ENCODE results near the gene TEP1.
A peak's percentile ranks its signal among the peaks of the same experiment; 100 is the strongest.
"Not testable (repeated sequence)": the region's sequence is repeated elsewhere in the genome, so short reads cannot be mapped to it uniquely, and the experiment has no call there.

Gene TEP1

DNA sequence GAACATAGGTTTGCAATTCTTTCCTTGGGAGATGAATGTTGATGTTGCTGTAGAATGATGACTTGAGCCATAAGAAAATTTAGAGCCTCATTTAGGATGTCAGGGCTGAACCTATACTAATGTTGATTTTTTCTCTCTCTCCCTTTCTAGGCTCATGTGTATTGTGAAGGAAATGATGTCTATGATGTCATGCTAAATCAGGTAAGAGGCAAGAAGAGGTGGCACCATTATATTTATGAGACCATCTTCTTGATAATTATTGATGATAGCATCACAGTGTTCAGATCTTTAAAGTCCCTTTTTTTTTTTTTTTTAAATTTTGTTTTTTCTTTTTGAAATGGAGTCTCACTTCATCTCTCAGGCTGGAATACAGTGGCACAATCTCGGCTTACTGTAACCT, 66.6 kb downstream of the TEP1 start:
- Mint-ChIP-seq H3K4me3 (no peak overlapping the region), H3K4me1 (peaks cover 24% of the 10 kb centered on the region), H3K27ac (no peak overlapping the region), H3K9me3 (no peaks in the 10 kb centered on the region), H3K36me3 (peaks cover 90% of the 10 kb centered on the region)
- ATAC-seq: no peak
- DNase-seq (ENCODE audit: low spot score in 2 of 2): no peak

DNA sequence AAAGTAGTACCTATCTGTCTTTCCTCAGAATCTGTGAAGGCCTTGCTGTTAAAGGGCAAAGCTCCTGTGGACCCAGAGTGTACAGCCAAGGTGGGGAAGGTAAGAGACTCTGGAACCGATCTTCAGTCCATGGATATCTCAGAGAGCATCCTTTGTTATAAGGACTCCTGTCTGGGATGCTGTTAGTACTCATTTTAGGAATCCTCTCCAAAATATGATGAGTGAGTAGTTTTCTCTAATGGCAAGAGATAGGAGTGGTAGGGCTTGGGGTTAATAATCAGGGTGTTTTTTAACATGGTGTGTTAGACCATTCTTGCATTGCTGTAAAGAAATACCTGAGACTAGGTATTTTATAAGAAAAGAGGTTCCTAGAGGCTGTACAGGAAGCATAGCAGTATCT, 67.9 kb downstream of the TEP1 start:
- H3K4me1 Mint-ChIP-seq: peaks cover 24% of the 10 kb centered on the region

DNA sequence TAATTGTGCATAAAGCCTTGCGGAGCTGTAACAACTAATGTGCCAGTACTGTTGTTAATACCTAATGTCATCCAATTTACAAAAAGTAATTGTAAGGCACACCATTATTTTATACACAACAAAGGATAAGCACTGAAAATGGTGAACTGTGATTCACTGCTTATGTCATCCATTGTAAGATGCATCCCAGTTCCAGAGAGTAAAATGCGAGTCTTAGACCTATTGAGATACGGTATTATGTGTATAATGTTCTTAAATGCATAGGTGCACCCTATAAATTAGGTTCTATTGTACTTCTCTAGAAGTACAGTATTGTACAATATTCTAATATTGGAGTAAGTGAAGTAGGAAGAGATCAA, 69.5 kb downstream of the TEP1 start:
- H3K4me3 Mint-ChIP-seq: peak overlapping the region; percentile 89
- peak overlapping the region; percentile 97 for H3K27ac Mint-ChIP-seq
- ATAC-seq: no peak
- H3K36me3 Mint-ChIP-seq: peaks cover 61% of the 10 kb centered on the region
- no peaks in the 10 kb centered on the region for H3K9me3 Mint-ChIP-seq
- peaks cover 24% of the 10 kb centered on the region for H3K4me1 Mint-ChIP-seq
- no peak for DNase-seq (ENCODE audit: low spot score in 2 of 2)

More for the DNA sequence above, 67.9 kb downstream of the TEP1 start:
- ATAC-seq (no peak), DNase-seq (ENCODE audit: low spot score in 2 of 2) (no peak)
- H3K36me3 Mint-ChIP-seq: peaks cover 76% of the 10 kb centered on the region
- H3K27ac Mint-ChIP-seq: peak overlapping the region; percentile 4
- no peaks in the 10 kb centered on the region for H3K9me3 Mint-ChIP-seq
- peak overlapping the region; percentile 89 for H3K4me3 Mint-ChIP-seq

DNA sequence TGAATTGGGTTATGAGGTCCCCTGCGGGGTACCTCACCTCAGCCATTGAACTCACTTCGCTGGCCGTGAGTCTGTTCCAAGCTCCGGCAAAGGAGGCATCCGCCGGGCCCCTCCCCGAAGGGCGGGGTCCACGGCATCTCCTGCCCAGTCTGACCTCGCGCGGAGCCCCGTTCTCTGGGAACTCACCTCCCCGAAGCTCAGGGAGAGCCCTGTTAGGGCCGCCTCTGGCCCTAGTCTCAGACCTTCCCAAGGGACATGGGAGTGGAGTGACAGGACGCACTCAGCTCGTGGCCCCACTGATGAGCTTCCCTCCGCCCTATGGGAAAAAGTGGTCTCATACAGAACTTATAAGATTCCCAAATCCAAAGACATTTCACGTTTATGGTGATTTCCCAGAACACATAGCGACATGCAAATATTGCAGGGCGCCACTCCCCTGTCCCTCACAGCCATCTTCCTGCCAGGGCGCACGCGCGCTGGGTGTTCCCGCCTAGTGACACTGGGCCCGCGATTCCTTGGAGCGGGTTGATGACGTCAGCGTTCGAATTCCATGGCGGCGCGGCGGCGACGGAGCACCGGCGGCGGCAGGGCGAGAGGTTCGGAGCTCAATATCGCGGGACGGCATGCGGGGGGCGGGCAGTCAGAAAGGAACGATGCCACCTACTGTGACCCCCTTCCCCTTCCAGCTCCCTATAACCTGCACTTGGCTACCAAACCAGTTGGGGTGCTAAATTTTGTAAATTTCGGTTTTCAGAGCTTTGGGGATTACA, 70.0 kb downstream of the TEP1 start, which contains the start of gene PARP2:
Gene PARP2 (plus strand): TSS at position 544 of the 770 bp plus-strand sequence. CDS start 7 bp downstream, at position 551.
- peak within 1 kb of the TSS; percentile 89 for H3K4me3 Mint-ChIP-seq
- no peaks in the 10 kb centered on the region for H3K9me3 Mint-ChIP-seq
- DNase-seq (ENCODE audit: low spot score in 2 of 2): peak; percentile 80 to 97
- peak within 1 kb of the TSS; percentile 97 for H3K27ac Mint-ChIP-seq
- peaks cover 24% of the 10 kb centered on the region for H3K4me1 Mint-ChIP-seq
- H3K36me3 Mint-ChIP-seq: peaks cover 56% of the 10 kb centered on the region
- ATAC-seq: peak; percentile 96

DNA sequence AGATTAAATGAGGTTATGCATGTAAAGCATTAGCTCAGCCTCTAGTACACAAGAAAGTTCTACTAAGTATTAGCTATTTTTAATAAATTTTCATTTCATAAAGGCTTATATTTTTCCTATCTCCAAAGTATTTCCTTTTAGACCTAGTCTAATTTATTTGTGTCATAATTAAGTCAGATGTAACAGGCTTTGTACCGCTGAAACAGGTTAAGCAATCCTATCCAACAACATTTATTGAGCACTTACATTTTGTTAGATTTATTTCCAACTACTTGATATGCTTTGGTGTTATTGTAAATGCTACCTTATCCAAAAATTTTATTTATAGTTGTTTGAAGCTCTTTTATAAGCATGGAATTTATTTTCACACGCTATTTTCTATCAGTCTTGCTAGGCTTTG, 71.7 kb downstream of the TEP1 start:
- ATAC-seq: no peak
- peaks cover 39% of the 10 kb centered on the region for H3K36me3 Mint-ChIP-seq
- no peak for DNase-seq (ENCODE audit: low spot score in 2 of 2)
- peaks cover 24% of the 10 kb centered on the region for H3K4me1 Mint-ChIP-seq
- H3K4me3 Mint-ChIP-seq: peak overlapping the region; percentile 89
- H3K9me3 Mint-ChIP-seq: no peaks in the 10 kb centered on the region
- peak overlapping the region; percentile 97 for H3K27ac Mint-ChIP-seq

DNA sequence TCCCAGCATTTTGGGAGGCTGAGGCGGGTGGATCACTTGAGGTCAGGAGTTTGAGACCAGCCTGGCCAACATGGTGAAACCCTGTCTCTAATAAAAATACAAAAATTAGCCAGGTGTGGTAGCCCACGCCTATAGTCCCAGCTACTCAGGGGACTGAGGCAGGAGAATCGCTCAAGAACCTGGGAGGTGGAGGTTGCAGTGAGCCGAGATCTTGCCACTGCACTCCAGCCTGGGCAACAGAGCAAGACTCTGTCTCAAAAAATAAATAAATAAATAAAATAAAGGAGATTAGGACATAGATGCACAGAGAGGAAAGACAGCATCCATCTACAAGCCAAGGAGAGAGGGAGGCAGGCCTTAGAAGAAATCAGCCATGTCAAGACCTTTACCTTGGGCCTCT, 72.3 kb downstream of the TEP1 start:
- ATAC-seq, H3K27ac Mint-ChIP-seq: not testable (repeated sequence)

DNA sequence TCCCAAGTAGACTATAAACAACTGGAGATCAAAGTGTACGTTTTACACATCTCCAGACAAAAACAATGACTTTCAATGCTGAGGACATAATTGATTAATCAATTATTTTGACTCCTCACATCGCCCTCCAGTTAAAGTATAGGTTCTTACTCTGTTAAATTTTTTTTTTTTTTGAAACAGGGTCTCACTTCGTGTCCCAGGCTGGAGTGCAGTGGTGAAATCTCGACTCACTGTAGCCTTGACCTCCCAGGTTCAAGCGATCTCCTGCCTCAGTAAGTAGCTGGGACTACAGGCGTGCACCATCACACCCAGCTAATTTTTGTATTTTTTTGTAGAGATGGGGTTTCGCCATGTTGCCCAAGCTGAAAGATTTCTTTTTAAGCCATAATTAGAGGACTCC, 79.3 kb downstream of the TEP1 start:
- Mint-ChIP-seq H3K9me3 (no peaks in the 10 kb centered on the region), H3K27ac (peak overlapping the region; percentile 91), H3K4me3 (peak overlapping the region; percentile 92), H3K36me3 (peaks cover 24% of the 10 kb centered on the region), H3K4me1 (peaks cover 22% of the 10 kb centered on the region)
- ATAC-seq (no peak), DNase-seq (ENCODE audit: low spot score in 2 of 2) (no peak)

More for the DNA sequence above, 72.3 kb downstream of the TEP1 start:
- not testable (repeated sequence) for H3K4me3 Mint-ChIP-seq; DNase-seq (ENCODE audit: low spot score in 2 of 2); H3K9me3 Mint-ChIP-seq
- H3K36me3 Mint-ChIP-seq: peaks cover 33% of the 10 kb centered on the region
- H3K4me1 Mint-ChIP-seq: peaks cover 24% of the 10 kb centered on the region

DNA sequence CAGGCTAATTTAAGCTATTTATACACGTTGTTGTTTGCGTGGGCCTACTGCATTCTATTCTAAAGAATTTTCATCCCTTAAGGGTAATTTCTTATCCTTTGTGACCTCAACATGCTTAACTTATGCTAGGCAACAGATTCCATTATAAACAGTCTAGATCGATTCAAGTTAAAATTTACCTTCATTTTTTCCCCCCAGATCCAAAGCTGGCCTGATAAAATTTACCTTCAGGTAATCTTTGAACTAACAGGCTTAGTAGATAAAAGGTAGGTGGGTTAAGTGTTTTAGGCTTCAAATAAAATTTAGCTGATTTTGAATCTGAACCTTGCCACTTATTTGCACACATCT, 79.8 kb downstream of the TEP1 start:
- H3K4me1 Mint-ChIP-seq: peaks cover 22% of the 10 kb centered on the region
- H3K27ac Mint-ChIP-seq: peak overlapping the region; percentile 91
- H3K9me3 Mint-ChIP-seq: no peaks in the 10 kb centered on the region
- peak overlapping the region; percentile 92 for H3K4me3 Mint-ChIP-seq
- DNase-seq (ENCODE audit: low spot score in 2 of 2) (no peak), ATAC-seq (no peak)
- H3K36me3 Mint-ChIP-seq: peaks cover 29% of the 10 kb centered on the region

DNA sequence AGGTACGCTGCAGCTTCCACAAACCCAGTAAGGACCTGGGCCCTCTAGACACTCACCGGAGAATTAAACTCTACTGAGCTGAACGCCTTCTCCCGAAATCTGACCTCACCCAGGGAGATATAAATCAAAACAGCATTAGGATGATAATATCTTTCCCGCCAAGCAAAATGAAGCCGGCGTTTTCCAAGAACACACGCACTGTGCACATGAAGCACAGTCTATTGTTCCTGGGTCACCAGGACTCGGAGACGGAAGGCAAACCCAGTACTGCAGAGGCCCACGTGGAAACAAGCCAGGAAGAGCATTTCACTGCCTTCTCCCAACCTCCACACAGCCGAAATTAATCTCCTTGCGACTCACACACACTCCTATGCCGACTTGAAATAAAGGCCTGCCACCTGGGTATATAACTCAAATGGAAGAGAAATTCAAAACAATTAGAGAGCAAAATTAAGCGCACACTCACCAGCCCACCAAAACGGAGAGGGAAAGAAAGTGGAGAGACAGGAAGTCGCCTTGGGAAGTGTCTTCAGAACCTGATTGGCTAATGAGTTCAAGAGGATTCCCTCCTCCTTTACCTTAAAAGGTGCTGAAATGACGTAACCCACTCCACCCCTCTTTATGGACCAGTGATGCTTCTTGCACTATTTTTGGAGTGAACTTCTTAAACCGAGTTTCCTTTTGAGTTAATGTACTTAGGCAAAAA, 80.4 kb downstream of the TEP1 start, which contains the start of gene CCNB1IP1:
Gene CCNB1IP1 (minus strand): TSS at position 492 of the 706 bp plus-strand sequence. CDS start 16,756 bp downstream, outside the sequence.
- ATAC-seq (peak; percentile 98), DNase-seq (ENCODE audit: low spot score in 2 of 2) (peak; percentile 15 to 73)
- H3K36me3 Mint-ChIP-seq: peaks cover 35% of the 10 kb centered on the region
- peaks cover 22% of the 10 kb centered on the region for H3K4me1 Mint-ChIP-seq
- peak within 1 kb of the TSS; percentile 92 for H3K4me3 Mint-ChIP-seq
- peak within 1 kb of the TSS; percentile 91 for H3K27ac Mint-ChIP-seq
- H3K9me3 Mint-ChIP-seq: no peaks in the 10 kb centered on the region

DNA sequence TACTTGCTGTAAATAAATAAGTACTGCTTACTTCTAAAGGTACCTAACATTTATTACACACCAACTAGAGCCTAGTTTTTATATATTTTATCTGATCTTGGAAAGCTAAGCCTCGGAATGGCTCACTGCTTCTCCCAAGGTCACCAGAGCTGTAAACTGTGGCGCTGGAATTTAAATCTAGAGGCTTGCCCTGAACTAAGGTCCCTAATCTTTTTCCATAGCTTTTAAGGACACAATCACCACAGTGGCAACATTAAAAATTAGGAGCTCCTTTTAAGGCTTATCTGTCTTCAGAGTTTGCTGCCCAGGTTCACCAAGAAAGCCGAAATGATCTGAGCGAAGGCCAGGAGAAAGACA, 80.9 kb downstream of the TEP1 start:
- peak overlapping the region; percentile 92 for H3K4me3 Mint-ChIP-seq
- H3K27ac Mint-ChIP-seq: peak overlapping the region; percentile 91
- H3K36me3 Mint-ChIP-seq: peaks cover 40% of the 10 kb centered on the region
- H3K9me3 Mint-ChIP-seq: no peaks in the 10 kb centered on the region
- peaks cover 26% of the 10 kb centered on the region for H3K4me1 Mint-ChIP-seq
- no peak for ATAC-seq
- no peak for DNase-seq (ENCODE audit: low spot score in 2 of 2)

DNA sequence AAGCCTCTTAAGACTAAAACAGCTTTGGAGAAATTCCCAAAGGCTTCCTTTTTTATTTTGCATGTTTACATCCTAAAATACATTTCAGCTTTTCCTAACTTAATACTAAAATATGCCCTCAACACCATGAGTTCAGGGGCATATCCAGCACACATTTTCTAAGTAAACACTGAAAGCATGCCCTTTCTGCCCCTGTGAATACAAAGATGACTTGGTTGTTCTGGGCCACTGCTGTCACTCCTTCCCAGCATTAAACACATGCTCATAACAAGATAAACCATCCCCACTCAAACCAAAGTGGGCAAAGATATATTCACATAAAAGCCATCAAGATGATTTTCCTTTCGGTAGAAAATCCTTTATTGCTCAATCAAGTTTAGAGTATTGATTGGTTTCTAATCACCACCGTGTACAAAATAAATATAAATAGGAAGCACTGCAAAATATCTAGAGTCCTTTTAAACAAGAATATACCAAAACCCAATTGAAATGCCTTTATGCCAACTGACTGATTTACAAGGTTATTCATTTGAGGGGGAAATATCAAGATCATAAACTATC, 82.2 kb downstream of the TEP1 start:
- Mint-ChIP-seq H3K9me3 (no peaks in the 10 kb centered on the region), H3K36me3 (peaks cover 53% of the 10 kb centered on the region), H3K4me3 (peak overlapping the region; percentile 92), H3K4me1 (peaks cover 28% of the 10 kb centered on the region), H3K27ac (peak overlapping the region; percentile 38)
- ATAC-seq: no peak
- DNase-seq (ENCODE audit: low spot score in 2 of 2): no peak

DNA sequence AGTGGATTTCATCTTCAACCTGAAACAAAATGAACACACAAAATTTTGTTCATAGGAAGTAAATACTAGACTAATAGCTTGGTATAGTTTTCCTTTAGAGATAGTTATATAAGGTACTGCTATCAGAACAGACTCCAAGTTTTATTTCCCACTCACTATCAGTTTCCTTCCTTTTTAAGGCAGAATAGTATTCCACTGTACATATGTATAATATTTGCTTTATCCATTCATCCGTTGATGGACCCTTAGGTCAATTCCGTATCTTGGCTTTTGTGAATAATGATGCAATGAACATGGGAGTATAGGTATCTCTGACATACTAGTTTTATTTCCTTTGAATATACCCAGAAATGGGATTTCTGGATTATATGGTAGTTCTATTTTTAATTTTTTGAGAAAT, 83.9 kb downstream of the TEP1 start:
- Mint-ChIP-seq H3K9me3 (no peaks in the 10 kb centered on the region), H3K36me3 (peaks cover 70% of the 10 kb centered on the region), H3K4me3 (no peak overlapping the region), H3K4me1 (peaks cover 28% of the 10 kb centered on the region), H3K27ac (no peak overlapping the region)
- ATAC-seq (no peak), DNase-seq (ENCODE audit: low spot score in 2 of 2) (no peak)

DNA sequence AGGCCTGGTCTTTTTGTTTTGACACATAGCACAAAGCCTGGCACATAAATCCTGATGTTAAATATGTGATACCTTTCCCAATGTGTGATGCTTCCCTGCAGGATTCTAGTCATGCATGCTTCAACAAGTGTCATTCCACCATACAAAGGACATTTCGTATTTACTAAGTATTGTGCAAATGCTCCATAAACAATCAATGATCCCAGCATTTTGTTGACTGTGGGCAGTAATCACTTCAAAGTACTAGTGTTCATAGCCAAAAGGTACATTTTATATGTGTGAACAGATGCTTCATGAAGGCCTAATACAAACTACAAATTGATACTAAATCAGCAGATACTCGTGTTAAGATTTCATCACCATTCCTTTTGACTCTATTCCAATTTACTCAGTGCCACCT, 84.6 kb downstream of the TEP1 start:
- DNase-seq (ENCODE audit: low spot score in 2 of 2) (no peak), ATAC-seq (no peak)
- Mint-ChIP-seq H3K4me1 (peaks cover 28% of the 10 kb centered on the region), H3K4me3 (no peak overlapping the region), H3K9me3 (no peaks in the 10 kb centered on the region), H3K27ac (no peak overlapping the region), H3K36me3 (peaks cover 77% of the 10 kb centered on the region)

DNA sequence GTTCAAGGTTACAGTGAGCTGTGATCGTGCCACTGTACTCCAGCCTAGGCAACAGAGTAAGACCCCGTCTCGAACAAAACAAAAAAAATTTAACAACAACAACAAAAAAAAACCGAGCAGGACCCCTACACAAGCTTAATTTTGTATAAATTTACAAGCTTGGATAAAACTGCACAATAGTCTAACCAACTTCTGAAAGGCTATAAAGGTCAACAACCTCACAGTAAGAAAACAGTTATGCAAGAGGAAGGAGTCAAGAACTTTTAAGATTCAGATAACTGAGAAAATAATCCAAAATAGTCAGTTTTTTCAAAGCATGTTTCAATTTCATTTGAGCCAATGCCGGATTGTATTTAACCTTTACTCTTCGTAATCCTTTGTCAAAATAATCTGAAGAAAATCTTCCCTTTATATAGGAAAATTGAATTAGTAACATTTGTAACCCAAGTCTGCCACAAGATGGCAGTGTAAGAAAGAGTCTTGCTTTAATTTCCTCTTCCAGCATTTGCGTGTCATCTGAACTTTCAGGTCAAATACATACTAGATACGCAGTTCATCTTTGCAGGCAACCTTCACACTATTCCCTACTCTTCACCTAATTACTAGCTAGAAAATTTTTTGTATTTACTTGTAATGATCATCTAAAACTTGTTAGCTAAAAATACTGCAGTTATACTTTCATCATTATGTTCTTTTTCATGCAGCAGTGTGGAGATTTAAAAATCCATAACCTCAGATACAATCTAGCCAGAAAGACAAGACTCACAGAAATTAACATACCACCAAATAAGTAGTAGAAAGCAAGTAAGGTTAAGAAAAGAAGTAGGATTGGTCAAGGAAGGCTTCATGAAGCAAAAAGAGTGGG, 86.1 kb downstream of the TEP1 start:
- Mint-ChIP-seq H3K9me3 (no peaks in the 10 kb centered on the region), H3K4me3 (no peak overlapping the region), H3K27ac (peak overlapping the region; percentile 12), H3K36me3 (peaks cover 92% of the 10 kb centered on the region), H3K4me1 (peaks cover 28% of the 10 kb centered on the region)
- ATAC-seq (no peak), DNase-seq (ENCODE audit: low spot score in 2 of 2) (no peak)

DNA sequence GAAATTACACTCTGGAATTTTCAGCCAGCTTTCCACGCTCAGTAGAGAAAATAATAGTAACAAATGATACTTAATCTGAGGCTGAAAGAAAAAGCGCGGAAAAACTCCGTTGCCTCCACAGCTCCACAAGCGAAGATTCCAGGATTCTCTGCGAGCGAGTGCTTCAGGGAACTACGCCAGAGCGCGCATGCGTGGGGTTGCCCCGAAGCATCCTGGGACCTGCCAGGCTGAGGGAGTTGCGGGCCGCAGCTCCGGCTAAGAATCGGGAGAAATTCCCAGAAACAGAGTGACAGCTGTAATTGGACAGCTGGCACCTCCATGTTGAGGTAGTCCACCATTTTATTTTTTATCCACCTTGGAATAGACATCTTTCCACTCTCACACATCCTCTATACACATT, 95.6 kb downstream of the TEP1 start:
- H3K9me3 Mint-ChIP-seq: no peaks in the 10 kb centered on the region
- H3K27ac Mint-ChIP-seq: no peak overlapping the region
- H3K4me1 Mint-ChIP-seq: no peaks in the 10 kb centered on the region
- H3K4me3 Mint-ChIP-seq: no peak overlapping the region
- peaks cover 100% of the 10 kb centered on the region for H3K36me3 Mint-ChIP-seq
- DNase-seq (ENCODE audit: low spot score in 2 of 2) (no peak), ATAC-seq (no peak)
